Progenitor cell of endocrine pancreas (in vitro differentiated cells): ENCODE data around the gene ARMH4. TPM values are rescaled to one million over a fixed set of nuclear protein-coding genes. Genes with fewer than 3 reads are reported as not detected.
A peak's percentile ranks its signal among the peaks of the same experiment; 100 is the strongest.
"Not testable (repeated sequence)": the region's sequence is repeated elsewhere in the genome, so short reads cannot be mapped to it uniquely, and the experiment has no call there.

Experiments
- DNase-seq: peaks from one replicate; pipeline ENCODE4 v3.0.0; 2021; ENCODE audit warnings: low spot score; ENCODE audit not compliant: unreplicated experiment
- H3K27ac Mint-ChIP-seq: 2 replicates; pipeline ENCODE4 v1.8.0; 2021; ENCODE audit warnings: mild to moderate bottlenecking, moderate library complexity, mixed read lengths
- H3K27me3 Mint-ChIP-seq: 2 replicates; pipeline ENCODE4 v1.8.0; 2021; ENCODE audit warnings: mixed read lengths
- H3K36me3 Mint-ChIP-seq: 2 replicates; pipeline ENCODE4 v1.8.0; 2022; ENCODE audit warnings: mixed read lengths; ENCODE audit not compliant: insufficient read depth
- H3K4me1 Mint-ChIP-seq: 2 replicates; pipeline ENCODE4 v1.8.0; 2021; ENCODE audit warnings: low read depth, mixed read lengths
- H3K4me3 Mint-ChIP-seq: 2 replicates; pipeline ENCODE4 v1.8.0; 2021; ENCODE audit warnings: low read depth, mild to moderate bottlenecking, moderate library complexity, mixed read lengths
- H3K9me3 Mint-ChIP-seq: 2 replicates; pipeline ENCODE4 v1.8.0; 2021; ENCODE audit warnings: low read depth, mixed read lengths
- total RNA-seq: library from RNA; stranded (reverse); gene quantifications from 2 replicates; pipeline ENCODE4 v1.2.1, GENCODE V29; 2021
- TF ChIP-seq, protein P1 (sequence below): fragments of 200-600 bp; sonication (generic); IDR thresholded peaks from one replicate; pipeline ENCODE4 v1.5.0; 2021; ENCODE audit warnings: antibody characterized with exemption, mild to moderate bottlenecking; ENCODE audit not compliant: unreplicated experiment

Gene ARMH4
- total RNA-seq, 1 donor from 2014 or later, result 36.2 TPM

- Mint-ChIP-seq H3K9me3 (no peaks in the 10 kb centered on the region), H3K36me3 (peaks cover 11% of the 10 kb centered on the region), H3K4me3 (no peak overlapping the region), H3K27me3 (no peaks in the 10 kb centered on the region), H3K27ac (no peak overlapping the region), H3K4me1 (peaks cover 2% of the 10 kb centered on the region)
- TF ChIP-seq, protein P1, sequence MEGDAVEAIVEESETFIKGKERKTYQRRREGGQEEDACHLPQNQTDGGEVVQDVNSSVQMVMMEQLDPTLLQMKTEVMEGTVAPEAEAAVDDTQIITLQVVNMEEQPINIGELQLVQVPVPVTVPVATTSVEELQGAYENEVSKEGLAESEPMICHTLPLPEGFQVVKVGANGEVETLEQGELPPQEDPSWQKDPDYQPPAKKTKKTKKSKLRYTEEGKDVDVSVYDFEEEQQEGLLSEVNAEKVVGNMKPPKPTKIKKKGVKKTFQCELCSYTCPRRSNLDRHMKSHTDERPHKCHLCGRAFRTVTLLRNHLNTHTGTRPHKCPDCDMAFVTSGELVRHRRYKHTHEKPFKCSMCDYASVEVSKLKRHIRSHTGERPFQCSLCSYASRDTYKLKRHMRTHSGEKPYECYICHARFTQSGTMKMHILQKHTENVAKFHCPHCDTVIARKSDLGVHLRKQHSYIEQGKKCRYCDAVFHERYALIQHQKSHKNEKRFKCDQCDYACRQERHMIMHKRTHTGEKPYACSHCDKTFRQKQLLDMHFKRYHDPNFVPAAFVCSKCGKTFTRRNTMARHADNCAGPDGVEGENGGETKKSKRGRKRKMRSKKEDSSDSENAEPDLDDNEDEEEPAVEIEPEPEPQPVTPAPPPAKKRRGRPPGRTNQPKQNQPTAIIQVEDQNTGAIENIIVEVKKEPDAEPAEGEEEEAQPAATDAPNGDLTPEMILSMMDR, result no peak
- no peak for DNase-seq
Measured at GRCh38 chr14:58131386-58131785, 20.6 kb downstream of the ARMH4 start.

- Mint-ChIP-seq H3K36me3 (peaks cover 20% of the 10 kb centered on the region), H3K4me3 (no peak overlapping the region), H3K4me1 (peaks cover 2% of the 10 kb centered on the region), H3K27ac (peak overlapping the region; percentile 19), H3K27me3 (no peaks in the 10 kb centered on the region), H3K9me3 (peaks cover 8% of the 10 kb centered on the region)
- no peak for DNase-seq
- TF ChIP-seq, protein P1, result no peak
Measured at GRCh38 chr14:58130116-58130782, 21.8 kb downstream of the ARMH4 start.

DNA sequence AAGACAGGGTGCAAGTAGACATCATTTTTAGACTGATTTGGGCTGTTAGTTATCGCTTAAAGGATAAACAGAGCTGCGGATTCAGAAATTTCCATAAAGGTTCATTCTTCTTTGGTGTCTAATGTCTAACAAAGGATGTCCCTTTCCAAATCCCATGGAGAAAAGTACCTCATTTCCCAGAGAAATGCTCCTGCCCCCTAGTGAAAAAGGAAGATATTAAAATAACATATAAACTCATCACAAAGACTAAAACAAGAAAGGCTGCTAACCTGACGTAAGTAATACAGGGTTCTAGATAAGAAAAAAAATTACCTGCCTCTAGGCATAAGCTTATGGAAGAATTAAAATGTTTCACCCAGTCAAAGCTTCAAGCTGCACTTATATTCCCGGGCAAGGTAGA, 22.8 kb downstream of the ARMH4 start:
- Mint-ChIP-seq H3K27ac (no peak overlapping the region), H3K27me3 (no peaks in the 10 kb centered on the region), H3K36me3 (peaks cover 20% of the 10 kb centered on the region), H3K9me3 (peaks cover 8% of the 10 kb centered on the region), H3K4me1 (peaks cover 2% of the 10 kb centered on the region), H3K4me3 (no peak overlapping the region)
- no peak for DNase-seq
- TF ChIP-seq, protein P1, result peak; percentile 21

DNA sequence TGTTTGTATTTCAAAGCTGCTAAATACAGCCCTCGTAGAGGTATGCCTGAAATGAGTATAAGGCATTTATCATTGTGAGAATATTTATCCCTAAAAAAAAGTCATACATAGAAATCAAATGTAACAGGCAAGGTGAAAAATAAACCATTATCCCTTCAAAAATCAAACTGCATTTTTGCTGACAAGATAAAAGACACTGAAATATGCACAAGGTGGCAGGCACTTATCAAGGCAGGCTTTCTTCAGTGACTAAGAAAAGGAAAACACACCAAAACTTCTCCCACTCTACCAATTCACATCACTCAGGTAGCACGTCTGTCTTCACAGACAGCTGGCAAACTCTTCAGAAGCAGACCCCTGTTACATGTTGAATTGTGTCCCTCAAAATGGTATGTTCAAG, 23.6 kb downstream of the ARMH4 start:
- Mint-ChIP-seq H3K9me3 (peaks cover 8% of the 10 kb centered on the region), H3K4me1 (peaks cover 2% of the 10 kb centered on the region), H3K27ac (no peak overlapping the region), H3K4me3 (no peak overlapping the region), H3K27me3 (no peaks in the 10 kb centered on the region), H3K36me3 (peaks cover 21% of the 10 kb centered on the region)
- TF ChIP-seq, protein P1, result no peak
- DNase-seq, result no peak

DNA sequence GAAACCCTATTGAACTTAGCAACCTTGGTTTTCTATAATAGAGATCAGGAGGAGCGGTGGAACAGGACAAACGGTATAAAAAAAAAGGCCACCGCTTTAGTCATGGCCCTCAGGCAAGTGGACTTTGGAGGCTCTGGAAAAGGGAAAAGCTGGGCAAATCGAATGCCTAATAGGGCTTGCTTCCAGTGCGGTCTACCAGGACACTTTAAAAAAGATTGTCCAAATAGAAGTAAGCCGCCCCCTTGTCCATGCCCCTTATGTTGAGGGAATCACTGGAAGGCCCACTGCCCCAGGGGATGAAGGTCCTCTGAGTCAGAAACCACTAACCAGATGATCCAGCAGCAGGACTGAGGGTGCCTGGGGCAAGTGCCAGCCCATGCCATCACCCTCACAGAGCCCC, 29.5 kb downstream of the ARMH4 start:
- H3K4me3 Mint-ChIP-seq, H3K9me3 Mint-ChIP-seq, H3K27ac Mint-ChIP-seq, DNase-seq, H3K27me3 Mint-ChIP-seq, H3K4me1 Mint-ChIP-seq: not testable (repeated sequence)
- H3K36me3 Mint-ChIP-seq, result peaks cover 16% of the 10 kb centered on the region

DNA sequence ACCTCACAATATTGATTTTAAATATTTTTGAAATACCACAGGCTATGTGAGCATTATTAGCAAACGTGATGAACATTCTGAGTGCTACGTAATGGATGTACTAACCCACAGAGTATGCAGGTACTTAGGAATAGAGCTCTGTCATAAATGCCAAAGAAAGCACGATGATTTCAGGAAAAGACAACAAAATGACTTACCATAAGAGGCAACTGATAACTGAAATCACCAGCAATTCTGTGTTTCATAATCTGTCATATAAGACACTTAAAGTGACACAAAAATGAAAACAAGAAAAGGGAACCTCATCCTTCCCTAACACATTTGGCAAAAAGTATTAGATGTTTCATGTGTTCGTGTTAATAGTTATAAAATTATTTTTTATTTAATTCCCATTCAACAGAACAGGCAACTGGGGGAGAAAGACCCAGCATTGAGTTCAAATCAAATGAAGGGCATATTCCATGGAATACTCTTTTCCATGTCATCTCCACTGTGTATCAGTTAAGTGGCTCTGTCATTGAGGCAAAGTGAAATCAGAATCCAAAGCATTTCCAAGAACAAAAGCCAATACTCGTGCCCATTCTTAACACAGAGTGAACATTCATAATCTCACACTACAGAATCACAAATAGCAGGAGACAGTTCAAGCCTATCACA, 30.4 kb downstream of the ARMH4 start:
- Mint-ChIP-seq H3K27me3 (no peaks in the 10 kb centered on the region), H3K36me3 (peaks cover 12% of the 10 kb centered on the region), H3K9me3 (peaks cover 8% of the 10 kb centered on the region), H3K27ac (no peak overlapping the region), H3K4me3 (no peak overlapping the region), H3K4me1 (no peaks in the 10 kb centered on the region)
- TF ChIP-seq, protein P1, result no peak
- no peak for DNase-seq
